SK-N-MC (cell line): ENCODE data around the gene NCMAP.
A peak's percentile ranks its signal among the peaks of the same experiment; 100 is the strongest.

Experiments
- DNase-seq: peaks from one replicate; pipeline ENCODE4 v3.0.0-alpha.2; 2011; ENCODE audit warnings: low read depth, low spot score
- H3K27ac ChIP-seq: fragments of 200-600 bp; sonication (generic); 2 replicates; pipeline ENCODE4 v1.5.1; 2016; ENCODE audit warnings: mixed run types
- H3K36me3 ChIP-seq: fragments of 200-600 bp; sonication (generic); 2 replicates; pipeline ENCODE4 v1.6.1; 2017; ENCODE audit warnings: antibody characterized with exemption, low read length, mixed read lengths; ENCODE audit not compliant: insufficient read depth
- H3K4me3 ChIP-seq: fragments of 200-600 bp; sonication (generic); 2 replicates; pipeline ENCODE4 v1.5.1; 2016
- H3K9ac ChIP-seq: fragments of 200-600 bp; sonication (generic); 2 replicates; pipeline ENCODE4 v1.8.0; 2017; ENCODE audit warnings: mixed run types, mixed read lengths; ENCODE audit not compliant: insufficient read length
- H3K9me3 ChIP-seq: fragments of 200-600 bp; sonication (generic); 2 replicates; pipeline ENCODE4 v1.6.1; 2017; ENCODE audit warnings: low read depth, mild to moderate bottlenecking, antibody characterized with exemption, low read length, moderate library complexity, mixed read lengths
- EZH2 ChIP-seq: fragments of 200-600 bp; sonication (generic); IDR thresholded peaks from one replicate; pipeline ENCODE4 v1.6.1; 2017; ENCODE audit warnings: antibody characterized with exemption
- FOXP2 ChIP-seq: optimal IDR thresholded peaks from 2 replicates; pipeline ENCODE3; 2011; ENCODE audit warnings: mild to moderate bottlenecking, moderate library complexity; ENCODE audit not compliant: insufficient read depth; ENCODE audit errors: extremely low read length, control extremely low read depth
- POLR2AphosphoS5 ChIP-seq: IDR thresholded peaks from 2 replicates; pipeline ENCODE4 v1.6.1; 2012; ENCODE audit warnings: mild to moderate bottlenecking, low read depth, low read length, borderline replicate concordance

Gene NCMAP

DNA sequence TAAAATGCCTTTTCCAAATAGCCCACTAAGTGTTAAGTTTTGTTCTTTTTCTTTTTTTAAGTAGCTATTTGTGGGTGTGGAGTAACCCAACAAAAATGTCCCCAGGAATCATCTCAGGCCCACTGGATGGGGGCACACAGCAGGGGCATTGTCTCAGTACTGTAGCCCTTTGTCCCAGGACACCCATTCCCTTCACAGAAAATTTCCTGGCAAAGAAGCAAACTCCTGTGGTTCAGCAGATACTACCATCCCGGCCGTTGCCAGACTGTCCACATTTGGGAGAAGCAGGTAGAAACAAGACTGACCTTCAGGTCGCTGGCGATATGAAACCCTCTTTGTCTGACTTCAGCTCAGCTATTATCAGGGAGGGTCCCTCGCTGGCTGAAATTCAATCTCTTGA is 63.5 kb downstream of the NCMAP start:
- Histone ChIP-seq H3K9me3 (no peaks in the 10 kb centered on the region), H3K36me3 (no peaks in the 10 kb centered on the region), H3K9ac (no peak overlapping the region), H3K4me3 (no peak overlapping the region), H3K27ac (no peak overlapping the region)
- DNase-seq: no peak
- TF ChIP-seq POLR2AphosphoS5 (no peak), FOXP2 (no peak), EZH2 (no peak)

DNA sequence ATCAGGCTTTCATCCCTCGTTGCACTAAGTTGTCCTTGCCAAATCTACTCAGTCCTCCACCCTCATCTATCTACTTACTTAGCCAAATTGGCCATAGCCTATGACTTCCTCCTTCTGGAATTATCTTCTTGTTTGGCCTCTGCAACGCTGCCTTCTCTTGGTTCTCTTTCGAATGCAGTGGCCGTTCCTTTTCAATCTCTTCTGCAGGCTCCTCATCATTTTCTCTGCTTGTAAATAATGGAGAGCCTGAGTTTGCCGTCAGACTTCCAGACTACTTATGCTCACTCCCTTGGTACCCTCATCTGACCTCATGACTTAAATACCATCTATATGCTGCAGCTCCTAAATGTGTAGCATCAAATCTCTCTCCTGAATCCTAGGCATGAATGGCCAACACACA is 64.8 kb downstream of the NCMAP start:
- no peak overlapping the region for H3K4me3 ChIP-seq
- no peak overlapping the region for H3K27ac ChIP-seq
- DNase-seq: no peak
- H3K9ac ChIP-seq: no peak overlapping the region
- H3K36me3 ChIP-seq: no peaks in the 10 kb centered on the region
- H3K9me3 ChIP-seq: no peaks in the 10 kb centered on the region
- TF ChIP-seq EZH2: no peak
- TF ChIP-seq POLR2AphosphoS5: no peak
- no peak for TF ChIP-seq FOXP2

DNA sequence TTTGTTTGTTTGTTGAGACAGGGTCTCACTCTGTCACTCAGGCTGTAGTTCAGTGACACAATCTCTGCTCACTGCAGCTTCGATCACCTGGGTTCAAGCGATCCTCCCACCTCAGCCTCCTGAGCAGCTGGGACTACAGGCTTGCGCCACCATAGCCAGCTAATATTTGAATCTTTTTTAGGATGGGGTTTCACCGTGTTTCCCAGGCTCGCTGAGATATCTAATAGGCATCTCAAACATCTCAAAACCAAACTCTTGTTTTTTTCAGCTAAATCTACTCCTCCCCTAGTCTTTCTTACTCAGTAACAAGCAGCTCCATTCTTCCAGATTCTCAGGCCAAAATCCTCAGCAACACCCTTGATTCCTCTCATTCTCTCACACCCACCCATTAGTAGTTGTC is 65.2 kb downstream of the NCMAP start:
- TF ChIP-seq POLR2AphosphoS5: no peak
- TF ChIP-seq EZH2: no peak
- no peak for TF ChIP-seq FOXP2
- H3K4me3 ChIP-seq: no peak overlapping the region
- DNase-seq: no peak
- no peaks in the 10 kb centered on the region for H3K9me3 ChIP-seq
- H3K27ac ChIP-seq: no peak overlapping the region
- no peak overlapping the region for H3K9ac ChIP-seq
- H3K36me3 ChIP-seq: no peaks in the 10 kb centered on the region

DNA sequence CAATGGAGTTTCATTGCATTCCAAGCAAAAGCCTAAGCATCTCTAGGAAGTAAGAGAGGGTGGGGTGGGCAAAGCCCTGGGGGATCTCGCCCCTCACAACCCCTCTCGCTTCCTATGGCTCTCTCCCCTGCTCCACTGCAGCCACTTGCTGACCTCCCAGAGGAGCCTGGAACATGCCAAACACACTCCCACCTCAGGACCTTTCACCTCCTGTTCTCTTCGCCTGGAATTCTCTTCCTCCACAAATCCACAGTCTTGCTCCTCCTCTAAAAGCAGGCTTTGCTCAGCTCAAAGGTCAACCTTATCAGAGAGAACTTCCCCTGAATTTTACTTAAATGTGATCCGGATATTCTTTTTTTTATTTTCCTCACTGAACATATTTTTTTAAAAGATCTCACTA is 66.3 kb downstream of the NCMAP start:
- DNase-seq: no peak
- no peaks in the 10 kb centered on the region for H3K9me3 ChIP-seq
- no peak overlapping the region for H3K4me3 ChIP-seq
- no peak overlapping the region for H3K9ac ChIP-seq
- TF ChIP-seq EZH2 (no peak), FOXP2 (no peak), POLR2AphosphoS5 (no peak)
- H3K36me3 ChIP-seq: no peaks in the 10 kb centered on the region
- no peak overlapping the region for H3K27ac ChIP-seq

DNA sequence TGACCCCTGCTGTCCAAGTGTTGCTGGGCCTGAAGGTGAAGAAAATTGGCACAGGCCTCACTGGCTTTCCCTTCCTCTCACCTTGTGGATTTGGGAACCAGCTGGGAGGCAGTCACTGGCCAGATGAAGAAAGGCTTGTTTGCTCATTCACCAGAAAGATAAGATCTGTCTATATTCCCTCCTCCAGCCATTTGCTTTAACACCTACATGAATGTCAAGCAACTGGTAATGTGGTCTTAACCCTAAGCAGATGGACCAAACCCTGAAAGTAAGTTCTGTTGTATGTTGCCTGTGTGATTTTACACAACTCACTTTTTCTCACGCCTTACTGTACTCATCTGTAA is 76.9 kb downstream of the NCMAP start:
- Histone ChIP-seq H3K9me3 (no peaks in the 10 kb centered on the region), H3K9ac (no peak overlapping the region), H3K27ac (no peak overlapping the region), H3K36me3 (no peaks in the 10 kb centered on the region), H3K4me3 (no peak overlapping the region)
- DNase-seq: no peak
- no peak for TF ChIP-seq POLR2AphosphoS5
- no peak for TF ChIP-seq FOXP2
- no peak for TF ChIP-seq EZH2

DNA sequence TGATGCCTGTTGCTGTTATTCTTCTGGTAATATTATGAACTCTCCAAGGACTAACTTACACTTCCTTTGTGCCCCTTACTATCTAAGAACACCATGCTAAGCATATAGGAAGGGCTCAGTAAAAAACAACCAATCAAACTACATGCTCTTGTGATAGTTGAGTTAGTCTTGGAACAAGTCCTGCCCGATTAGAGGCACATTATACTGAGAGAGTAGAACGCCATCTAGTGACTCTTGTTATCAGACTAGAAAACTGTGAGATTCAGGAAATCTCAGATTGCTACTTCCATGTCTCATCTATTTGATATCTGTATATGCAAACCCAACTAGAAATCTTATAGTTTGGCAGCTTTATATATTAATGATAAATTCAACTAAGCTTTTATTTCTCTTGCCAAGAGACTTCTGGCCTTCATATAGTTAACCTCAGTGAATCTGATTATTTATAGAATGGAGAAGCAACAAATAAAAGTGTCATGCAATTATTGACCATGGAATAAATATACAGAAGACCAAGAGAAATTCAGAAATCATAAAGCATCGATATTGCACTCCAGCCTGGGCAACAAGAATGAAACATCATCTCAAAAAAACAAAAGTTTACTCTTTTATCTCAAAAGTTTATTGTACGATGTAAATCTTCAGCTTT is 79.4 kb downstream of the NCMAP start:
- no peak for TF ChIP-seq POLR2AphosphoS5
- no peak for TF ChIP-seq FOXP2
- TF ChIP-seq EZH2: no peak
- peak; percentile 69 for DNase-seq
- H3K27ac ChIP-seq: no peak overlapping the region
- no peak overlapping the region for H3K4me3 ChIP-seq
- no peaks in the 10 kb centered on the region for H3K36me3 ChIP-seq
- H3K9ac ChIP-seq: peak overlapping the region; percentile 17
- no peaks in the 10 kb centered on the region for H3K9me3 ChIP-seq

DNA sequence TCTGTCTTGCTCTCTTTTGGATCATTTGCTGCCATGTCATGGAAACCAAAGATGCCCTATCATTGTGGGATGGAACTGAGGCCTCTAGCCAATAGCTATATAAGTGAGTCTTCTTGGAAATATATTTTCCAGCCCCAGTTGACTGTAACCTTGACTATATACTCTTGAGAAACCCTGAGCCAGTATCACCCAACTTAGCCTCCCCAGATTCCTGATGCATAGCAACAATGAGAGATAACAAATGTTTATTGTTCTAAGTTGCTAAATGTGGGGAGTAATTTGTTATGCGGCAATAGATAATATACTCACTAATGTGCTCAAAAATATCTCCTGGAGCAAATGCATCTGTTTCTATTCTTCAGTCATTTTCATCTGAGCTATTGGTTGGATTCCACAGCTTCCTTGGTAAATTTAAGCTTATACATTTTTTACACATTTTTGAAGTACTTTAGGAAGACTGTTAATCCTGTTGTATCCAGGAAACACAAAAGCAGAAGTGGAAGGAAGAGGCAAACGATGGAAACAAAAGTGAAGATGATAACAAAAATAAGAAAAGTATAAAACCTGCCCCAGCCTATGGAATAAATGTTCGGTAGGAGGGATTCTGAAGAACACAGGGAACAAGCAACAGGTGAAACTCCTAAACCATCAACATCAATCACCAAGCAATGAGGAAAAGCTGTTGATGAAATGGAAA is 80.9 kb downstream of the NCMAP start:
- Histone ChIP-seq H3K9ac (peak overlapping the region; percentile 8), H3K9me3 (no peaks in the 10 kb centered on the region), H3K36me3 (no peaks in the 10 kb centered on the region), H3K27ac (no peak overlapping the region), H3K4me3 (no peak overlapping the region)
- TF ChIP-seq FOXP2 (no peak), POLR2AphosphoS5 (no peak), EZH2 (no peak)
- DNase-seq: no peak

DNA sequence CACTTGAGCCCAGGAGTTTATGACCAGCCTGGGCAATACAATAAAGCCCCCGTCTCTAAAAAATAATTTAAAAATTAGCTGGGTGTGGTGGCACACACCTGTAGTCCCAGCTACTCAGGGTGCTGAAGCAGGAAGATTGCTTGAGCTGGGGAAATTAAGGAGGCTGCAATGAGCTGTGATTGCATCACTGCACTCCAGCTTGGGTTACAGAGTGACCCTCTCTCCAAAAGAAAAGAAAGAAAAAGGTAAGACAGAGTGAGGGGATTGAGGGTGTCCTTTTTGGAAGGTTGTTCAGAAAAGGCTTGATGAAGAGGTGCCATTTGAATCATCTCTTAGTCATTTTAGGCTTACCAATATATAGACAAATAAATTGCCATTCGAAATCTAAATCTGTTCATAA is 83.2 kb downstream of the NCMAP start:
- H3K4me3 ChIP-seq: no peak overlapping the region
- H3K36me3 ChIP-seq: no peaks in the 10 kb centered on the region
- no peak overlapping the region for H3K9ac ChIP-seq
- no peak for DNase-seq
- H3K9me3 ChIP-seq: no peaks in the 10 kb centered on the region
- TF ChIP-seq EZH2: no peak
- TF ChIP-seq FOXP2: no peak
- no peak for TF ChIP-seq POLR2AphosphoS5
- H3K27ac ChIP-seq: no peak overlapping the region
